ENCODE measurements around the gene MEX3C.

The MEX3C gene

GRCh38 chr18:51190000-51190399 is 7.5 kb downstream of the MEX3C start:
- no peak overlapping the region for H3K4me3 ChIP-seq (ENCODE audit: low read depth in 1 of 2, low read length in 2 of 2)
- peaks cover 10 to 46% of the 10 kb centered on the region in 2 donors for H3K4me1 ChIP-seq (ENCODE audit: control insufficient read depth in 1 of 2, insufficient read depth in 2 of 2, low read length in 2 of 2)
- no peak overlapping the region for H3K27ac ChIP-seq (ENCODE audit: low read length)
- H3K9me3 ChIP-seq (ENCODE audit: control insufficient read depth in 1 of 2, low read length in 2 of 2), result no peaks in the 10 kb centered on the region
- no peaks in the 10 kb centered on the region for H3K27me3 ChIP-seq (ENCODE audit: low read depth, low read length)
- H3K36me3 ChIP-seq (ENCODE audit: control insufficient read depth in 1 of 2, insufficient read depth in 2 of 2, low read length in 2 of 2), result peaks cover 0 to 3% of the 10 kb centered on the region in 2 donors

- no peak overlapping the region for H3K27ac ChIP-seq (ENCODE audit: low read length)
- no peaks in the 10 kb centered on the region for H3K27me3 ChIP-seq (ENCODE audit: low read depth, low read length)
- peaks cover 5 to 31% of the 10 kb centered on the region in 2 donors for H3K4me1 ChIP-seq (ENCODE audit: control insufficient read depth in 1 of 2, insufficient read depth in 2 of 2, low read length in 2 of 2)
- peaks cover 0 to 3% of the 10 kb centered on the region in 2 donors for H3K36me3 ChIP-seq (ENCODE audit: control insufficient read depth in 1 of 2, insufficient read depth in 2 of 2, low read length in 2 of 2)
- H3K9me3 ChIP-seq (ENCODE audit: control insufficient read depth in 1 of 2, low read length in 2 of 2), result no peaks in the 10 kb centered on the region
- no peak overlapping the region for H3K4me3 ChIP-seq (ENCODE audit: low read depth in 1 of 2, low read length in 2 of 2)
These were observed 9.3 kb downstream of the MEX3C start for GRCh38 chr18:51188024-51188701.

DNA sequence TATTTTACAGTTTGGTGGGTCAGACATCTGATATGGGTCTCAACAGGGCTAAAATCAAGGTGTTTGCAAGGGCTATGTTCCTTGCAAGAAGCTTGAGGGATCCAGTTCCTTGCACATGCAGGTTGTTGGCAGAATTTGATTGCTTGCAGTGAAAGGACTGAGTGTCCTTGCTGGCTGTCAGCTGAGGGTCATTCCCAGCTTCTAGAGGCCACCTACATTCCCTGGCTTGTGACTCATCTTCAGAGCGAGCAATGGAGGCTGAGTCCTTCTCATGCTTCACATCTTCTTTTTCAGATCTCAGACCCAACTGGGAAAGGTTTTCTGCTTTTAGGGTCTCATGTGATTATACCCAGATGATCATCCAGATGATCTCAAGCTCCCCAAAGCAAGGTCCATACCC is 12.4 kb downstream of the MEX3C start:
- peaks cover 0 to 13% of the 10 kb centered on the region in 2 donors for H3K4me1 ChIP-seq (ENCODE audit: control insufficient read depth in 1 of 2, insufficient read depth in 2 of 2, low read length in 2 of 2)
- H3K27ac ChIP-seq (ENCODE audit: low read length), result no peak overlapping the region
- H3K27me3 ChIP-seq (ENCODE audit: low read depth, low read length), result no peaks in the 10 kb centered on the region
- H3K4me3 ChIP-seq (ENCODE audit: low read depth in 1 of 2, low read length in 2 of 2), result no peak overlapping the region
- peaks cover 0 to 3% of the 10 kb centered on the region in 2 donors for H3K36me3 ChIP-seq (ENCODE audit: control insufficient read depth in 1 of 2, insufficient read depth in 2 of 2, low read length in 2 of 2)
- no peaks in the 10 kb centered on the region for H3K9me3 ChIP-seq (ENCODE audit: control insufficient read depth in 1 of 2, low read length in 2 of 2)

DNA sequence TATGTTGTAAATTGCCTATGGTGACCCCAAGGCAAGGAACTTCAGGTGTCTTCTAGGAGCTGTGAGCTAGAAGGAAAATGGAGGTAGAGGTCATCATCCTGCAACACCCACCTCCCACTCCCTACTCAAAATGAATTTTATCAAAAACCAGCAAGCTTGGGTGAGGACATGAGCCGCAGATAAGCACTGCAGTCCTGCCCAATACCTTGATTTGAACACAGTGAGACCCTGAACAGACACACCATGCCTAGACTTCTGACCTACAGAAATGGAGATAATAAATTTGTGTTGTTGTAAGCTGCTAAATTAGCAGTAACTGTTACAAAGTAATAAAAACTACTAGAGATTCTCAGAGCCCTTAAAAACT is 13.4 kb downstream of the MEX3C start:
- Histone ChIP-seq H3K9me3 (ENCODE audit: control insufficient read depth in 1 of 2, low read length in 2 of 2) (no peaks in the 10 kb centered on the region), H3K4me3 (ENCODE audit: low read depth in 1 of 2, low read length in 2 of 2) (no peak overlapping the region), H3K27ac (ENCODE audit: low read length) (no peak overlapping the region), H3K36me3 (ENCODE audit: control insufficient read depth in 1 of 2, insufficient read depth in 2 of 2, low read length in 2 of 2) (peaks cover 0 to 3% of the 10 kb centered on the region in 2 donors), H3K27me3 (ENCODE audit: low read depth, low read length) (no peaks in the 10 kb centered on the region), H3K4me1 (ENCODE audit: control insufficient read depth in 1 of 2, insufficient read depth in 2 of 2, low read length in 2 of 2) (peaks cover 0 to 10% of the 10 kb centered on the region in 2 donors)

- peaks cover 0 to 3% of the 10 kb centered on the region in 2 donors for H3K36me3 ChIP-seq (ENCODE audit: control insufficient read depth in 1 of 2, insufficient read depth in 2 of 2, low read length in 2 of 2)
- H3K4me1 ChIP-seq (ENCODE audit: control insufficient read depth in 1 of 2, insufficient read depth in 2 of 2, low read length in 2 of 2), result peaks cover 0 to 10% of the 10 kb centered on the region in 2 donors
- no peaks in the 10 kb centered on the region for H3K9me3 ChIP-seq (ENCODE audit: control insufficient read depth in 1 of 2, low read length in 2 of 2)
- no peak overlapping the region for H3K4me3 ChIP-seq (ENCODE audit: low read depth in 1 of 2, low read length in 2 of 2)
- H3K27me3 ChIP-seq (ENCODE audit: low read depth, low read length), result no peaks in the 10 kb centered on the region
- H3K27ac ChIP-seq (ENCODE audit: low read length), result no peak overlapping the region
These were observed 13.9 kb downstream of the MEX3C start for GRCh38 chr18:51183372-51184090.

GRCh38 chr18:51182824-51183223 is 14.7 kb downstream of the MEX3C start:
- peaks cover 0 to 3% of the 10 kb centered on the region in 2 donors for H3K36me3 ChIP-seq (ENCODE audit: control insufficient read depth in 1 of 2, insufficient read depth in 2 of 2, low read length in 2 of 2)
- no peaks in the 10 kb centered on the region for H3K27me3 ChIP-seq (ENCODE audit: low read depth, low read length)
- H3K4me3 ChIP-seq (ENCODE audit: low read depth in 1 of 2, low read length in 2 of 2), result no peak overlapping the region
- no peaks in the 10 kb centered on the region for H3K9me3 ChIP-seq (ENCODE audit: control insufficient read depth in 1 of 2, low read length in 2 of 2)
- peaks cover 0 to 10% of the 10 kb centered on the region in 2 donors for H3K4me1 ChIP-seq (ENCODE audit: control insufficient read depth in 1 of 2, insufficient read depth in 2 of 2, low read length in 2 of 2)
- no peak overlapping the region for H3K27ac ChIP-seq (ENCODE audit: low read length)

DNA sequence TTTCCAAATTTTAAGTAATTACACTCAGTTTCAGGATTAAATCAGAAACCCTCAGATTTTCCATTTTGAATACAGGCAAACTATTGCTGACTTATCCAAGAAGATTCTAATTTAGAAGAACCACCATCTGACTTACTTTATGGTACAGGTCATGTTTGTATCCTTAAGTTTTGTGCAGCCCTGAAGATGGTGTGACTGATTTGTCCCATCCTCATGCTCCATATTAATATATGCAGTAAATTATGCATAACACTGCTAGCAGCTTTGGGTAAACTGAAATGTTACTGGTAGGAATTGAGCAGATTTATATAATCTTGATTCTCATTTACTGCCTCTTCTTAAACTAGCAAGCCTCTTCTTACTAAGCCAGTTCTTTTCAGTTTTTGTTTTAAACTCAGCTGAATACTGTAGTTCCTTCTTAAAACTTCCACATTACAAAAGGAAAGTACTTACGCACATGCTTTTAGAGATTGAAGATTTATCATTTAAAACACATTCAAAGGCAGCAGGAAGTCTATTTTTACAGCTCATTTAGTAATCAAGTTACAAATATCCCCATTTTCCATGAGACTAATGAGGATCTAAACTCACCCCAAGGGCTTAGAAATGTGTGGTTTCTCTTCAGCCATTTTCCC is 25.7 kb downstream of the MEX3C start:
- H3K4me1 ChIP-seq (ENCODE audit: control insufficient read depth in 1 of 2, insufficient read depth in 2 of 2, low read length in 2 of 2), result no peaks in the 10 kb centered on the region
- no peaks in the 10 kb centered on the region for H3K9me3 ChIP-seq (ENCODE audit: control insufficient read depth in 1 of 2, low read length in 2 of 2)
- H3K27me3 ChIP-seq (ENCODE audit: low read depth, low read length), result no peaks in the 10 kb centered on the region
- H3K27ac ChIP-seq (ENCODE audit: low read length), result no peak overlapping the region
- H3K36me3 ChIP-seq (ENCODE audit: control insufficient read depth in 1 of 2, insufficient read depth in 2 of 2, low read length in 2 of 2), result peaks cover 5% of the 10 kb centered on the region in 2 donors
- H3K4me3 ChIP-seq (ENCODE audit: low read depth in 1 of 2, low read length in 2 of 2), result no peak overlapping the region

- no peak overlapping the region for H3K4me3 ChIP-seq (ENCODE audit: low read depth in 1 of 2, low read length in 2 of 2)
- no peaks in the 10 kb centered on the region for H3K27me3 ChIP-seq (ENCODE audit: low read depth, low read length)
- H3K4me1 ChIP-seq (ENCODE audit: control insufficient read depth in 1 of 2, insufficient read depth in 2 of 2, low read length in 2 of 2), result no peaks in the 10 kb centered on the region
- H3K36me3 ChIP-seq (ENCODE audit: control insufficient read depth in 1 of 2, insufficient read depth in 2 of 2, low read length in 2 of 2), result peaks cover 0 to under 1% of the 10 kb centered on the region in 2 donors
- no peaks in the 10 kb centered on the region for H3K9me3 ChIP-seq (ENCODE audit: control insufficient read depth in 1 of 2, low read length in 2 of 2)
- no peak overlapping the region for H3K27ac ChIP-seq (ENCODE audit: low read length)
These were observed 26.3 kb downstream of the MEX3C start for GRCh38 chr18:51171223-51171622.

GRCh38 chr18:51170664-51171063 is 26.8 kb downstream of the MEX3C start:
- Histone ChIP-seq H3K27ac (ENCODE audit: low read length) (no peak overlapping the region), H3K9me3 (ENCODE audit: control insufficient read depth in 1 of 2, low read length in 2 of 2) (no peaks in the 10 kb centered on the region), H3K36me3 (ENCODE audit: control insufficient read depth in 1 of 2, insufficient read depth in 2 of 2, low read length in 2 of 2) (no peaks in the 10 kb centered on the region), H3K27me3 (ENCODE audit: low read depth, low read length) (no peaks in the 10 kb centered on the region), H3K4me1 (ENCODE audit: control insufficient read depth in 1 of 2, insufficient read depth in 2 of 2, low read length in 2 of 2) (no peaks in the 10 kb centered on the region), H3K4me3 (ENCODE audit: low read depth in 1 of 2, low read length in 2 of 2) (no peak overlapping the region)

- H3K27ac ChIP-seq (ENCODE audit: low read length), result no peak overlapping the region
- H3K4me3 ChIP-seq (ENCODE audit: low read depth in 1 of 2, low read length in 2 of 2), result no peak overlapping the region
- no peaks in the 10 kb centered on the region for H3K9me3 ChIP-seq (ENCODE audit: control insufficient read depth in 1 of 2, low read length in 2 of 2)
- H3K36me3 ChIP-seq (ENCODE audit: control insufficient read depth in 1 of 2, insufficient read depth in 2 of 2, low read length in 2 of 2), result no peaks in the 10 kb centered on the region
- H3K27me3 ChIP-seq (ENCODE audit: low read depth, low read length), result no peaks in the 10 kb centered on the region
- H3K4me1 ChIP-seq (ENCODE audit: control insufficient read depth in 1 of 2, insufficient read depth in 2 of 2, low read length in 2 of 2), result no peaks in the 10 kb centered on the region
These were observed 27.8 kb downstream of the MEX3C start for GRCh38 chr18:51169731-51170130.

DNA sequence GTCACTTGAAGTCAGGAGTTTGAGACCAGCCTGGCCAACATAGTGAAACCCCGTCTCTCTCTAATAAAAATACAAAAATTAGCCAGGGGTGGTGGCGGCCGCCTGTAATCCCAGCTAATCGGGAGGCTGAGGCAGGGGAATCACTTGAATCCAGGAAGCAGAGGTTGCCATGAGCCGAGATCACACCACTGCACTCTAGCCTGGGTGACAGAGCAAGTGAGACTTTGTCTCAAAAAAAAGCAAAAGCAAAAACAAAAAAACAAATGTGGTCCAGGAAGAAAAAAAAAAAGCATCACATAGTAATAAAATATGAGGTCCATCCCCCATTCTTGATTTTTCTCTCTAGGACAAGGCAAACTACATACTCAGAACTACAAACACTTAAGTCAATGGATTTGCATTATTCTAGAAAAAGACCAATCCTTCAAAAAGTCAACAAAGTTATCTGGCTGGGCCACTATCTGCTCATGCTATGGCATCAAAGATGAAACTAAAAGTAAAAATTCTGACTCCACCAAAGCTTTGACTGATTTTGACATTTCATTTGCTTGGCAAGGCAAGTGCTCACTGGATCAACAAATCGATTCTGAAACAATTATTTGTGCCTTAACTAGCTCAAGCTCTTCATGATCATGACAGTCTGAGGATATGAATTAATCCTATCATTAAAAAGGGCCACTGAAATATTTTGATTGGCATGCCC is 28.4 kb downstream of the MEX3C start:
- Histone ChIP-seq H3K36me3 (ENCODE audit: control insufficient read depth in 1 of 2, insufficient read depth in 2 of 2, low read length in 2 of 2) (no peaks in the 10 kb centered on the region), H3K27me3 (ENCODE audit: low read depth, low read length) (no peaks in the 10 kb centered on the region), H3K9me3 (ENCODE audit: control insufficient read depth in 1 of 2, low read length in 2 of 2) (no peaks in the 10 kb centered on the region), H3K4me1 (ENCODE audit: control insufficient read depth in 1 of 2, insufficient read depth in 2 of 2, low read length in 2 of 2) (no peaks in the 10 kb centered on the region), H3K27ac (ENCODE audit: low read length) (no peak overlapping the region), H3K4me3 (ENCODE audit: low read depth in 1 of 2, low read length in 2 of 2) (no peak overlapping the region)

Measured in muscle layer of duodenum (tissue), 2 donors.